H1 (cell line): Measurements from ENCODE around the gene TWNK. TPM values are rescaled to one million over a fixed set of nuclear protein-coding genes. Genes with fewer than 3 reads are reported as not detected.

Experiments used
- CTCF ChIA-PET: fragments of 300-600 bp; sonication (Branson Sonifier 250); formaldehyde crosslinking; loops from one replicate; lab custom pipeline; 2021; ENCODE audit not compliant: partially characterized antibody; lab: Charles Lee
- POLR2A ChIA-PET: fragments of 300-600 bp; sonication (Branson Sonifier 250); formaldehyde crosslinking; loops from one replicate; lab custom pipeline; 2021; ENCODE audit warnings: inconsistent platforms; ENCODE audit not compliant: partially characterized antibody; lab: Charles Lee
- DNase-seq, 2 experiments: peaks; one replicate each; pipeline versions ENCODE4 v3.0.0 to v3.0.0-alpha.2; 2010 to 2022; ENCODE audit warnings: low spot score in 2 of 2, low read depth in 1 of 2, mixed read lengths in 1 of 2
- FAIRE-seq: peaks from 2 replicates; lab custom pipeline; 2011; peaks lifted over from hg19 to GRCh38; lab: Jason Lieb, UNC
- H2AFZ ChIP-seq: 2 replicates; pipeline ENCODE4 v1.8.1; 2012; ENCODE audit warnings: low read length, inconsistent platforms
- H2AK5ac ChIP-seq: 2 replicates; pipeline ENCODE4 v1.6.1; 2013; ENCODE audit warnings: low read depth, low read length
- H2BK120ac ChIP-seq: replicated peaks from 2 replicates; pipeline ENCODE3; 2013; ENCODE audit warnings: low read depth, low read length, inconsistent platforms
- H2BK12ac ChIP-seq: 2 replicates; pipeline ENCODE4 v1.6.1; 2013; ENCODE audit warnings: low read depth, low read length
- H2BK15ac ChIP-seq: 2 replicates; pipeline ENCODE4 v1.6.1; 2013; ENCODE audit warnings: low read length
- H2BK20ac ChIP-seq: 2 replicates; pipeline ENCODE4 v1.6.1; 2013; ENCODE audit warnings: low read length
- H2BK5ac ChIP-seq: 2 replicates; pipeline ENCODE4 v1.6.1; 2013; ENCODE audit warnings: low read depth, low read length
- H3K14ac ChIP-seq: 2 replicates; pipeline ENCODE4 v1.6.1; 2013; ENCODE audit warnings: inconsistent platforms; ENCODE audit not compliant: insufficient read length
- H3K18ac ChIP-seq: 2 replicates; pipeline ENCODE4 v1.6.1; 2013; ENCODE audit warnings: low read length; ENCODE audit errors: extremely low read depth
- H3K23ac ChIP-seq: 2 replicates; pipeline ENCODE4 v1.6.1; 2013; ENCODE audit warnings: inconsistent platforms; ENCODE audit not compliant: insufficient read length
- H3K23me2 ChIP-seq: 2 replicates; pipeline ENCODE4 v1.6.1; 2013; ENCODE audit warnings: low read depth, low read length
- H3K27ac ChIP-seq: 2 replicates; pipeline ENCODE4 v1.6.1; 2011; ENCODE audit warnings: low read depth, low read length, inconsistent platforms
- H3K27me3 ChIP-seq, 4 experiments: replicated peaks in 1 of 4; 1 replicate in 1 of 4; 2 replicates in 3 of 4; pipeline versions ENCODE4 v1.6.1 to v1.8.1; 2011 to 2013; ENCODE audit warnings: low read length in 3 of 4, mild to moderate bottlenecking in 3 of 4, inconsistent platforms in 2 of 4, mixed read lengths in 2 of 4, moderate library complexity in 1 of 4; ENCODE audit not compliant: control insufficient read depth in 3 of 4, insufficient read depth in 3 of 4; ENCODE audit errors: extremely low read depth in 1 of 4
- H3K36me3 ChIP-seq, 4 experiments: 2 replicates each; pipeline versions ENCODE4 v1.6.1 to v1.8.1; 2011 to 2013; ENCODE audit warnings: mild to moderate bottlenecking in 4 of 4, low read length in 3 of 4, moderate library complexity in 2 of 4, control low read depth in 1 of 4, inconsistent platforms in 1 of 4; ENCODE audit not compliant: insufficient read depth in 4 of 4, control insufficient read depth in 2 of 4
- H3K4ac ChIP-seq: replicated peaks from 2 replicates; pipeline ENCODE3; 2013; ENCODE audit warnings: low read length, low read depth, mixed read lengths, inconsistent platforms; ENCODE audit not compliant: insufficient read length
- H3K4me1 ChIP-seq, 4 experiments: replicated peaks in 1 of 4; 1 replicate in 1 of 4; 2 replicates in 3 of 4; pipeline versions ENCODE4 v1.6.1 to v1.8.1; 2011 to 2013; ENCODE audit warnings: low read length in 3 of 4, inconsistent platforms in 2 of 4, mixed read lengths in 1 of 4; ENCODE audit not compliant: insufficient read depth in 4 of 4, control insufficient read depth in 3 of 4
- H3K4me2 ChIP-seq, 2 experiments: 2 replicates each; pipeline versions ENCODE4 v1.6.1 to v1.8.1; 2011 to 2013; ENCODE audit warnings: low read depth in 2 of 2, low read length in 2 of 2, control low read depth in 1 of 2, inconsistent platforms in 1 of 2, mild to moderate bottlenecking in 1 of 2; ENCODE audit not compliant: insufficient read depth in 1 of 2
- H3K4me3 ChIP-seq, 4 experiments: fragments of 200-600, 300-600 bp in 1 of 4; sonication (generic), shearing (Covaris generic), sonication (Bioruptor Twin) in 1 of 4; 2 replicates each; pipeline versions ENCODE4 v1.5.1 to v1.8.1; 2011 to 2016; ENCODE audit warnings: low read length in 4 of 4, low read depth in 3 of 4, control low read depth in 2 of 4, inconsistent platforms in 2 of 4, mild to moderate bottlenecking in 2 of 4, mixed read lengths in 1 of 4, moderate library complexity in 1 of 4; ENCODE audit not compliant: insufficient read depth in 2 of 4; ENCODE audit errors: extremely low read depth in 1 of 4
- H3K56ac ChIP-seq: replicated peaks from 2 replicates; pipeline ENCODE3; 2013; ENCODE audit warnings: low read depth, mild to moderate bottlenecking, mixed read lengths, low read length, inconsistent platforms; ENCODE audit not compliant: insufficient read length
- H3K79me1 ChIP-seq: 2 replicates; pipeline ENCODE4 v1.6.1; 2013; ENCODE audit warnings: low read depth, low read length, control low read depth
- H3K79me2 ChIP-seq, 2 experiments: 2 replicates each; pipeline versions ENCODE4 v1.6.1 to v1.8.1; 2012 to 2013; ENCODE audit warnings: low read length in 2 of 2, mild to moderate bottlenecking in 2 of 2, inconsistent platforms in 1 of 2; ENCODE audit not compliant: insufficient read depth in 2 of 2, control insufficient read depth in 1 of 2
- H3K9ac ChIP-seq, 4 experiments: replicated peaks in 1 of 4; 1 replicate in 1 of 4; 2 replicates in 3 of 4; pipeline versions ENCODE4 v1.6.1 to v1.8.1; 2011 to 2013; ENCODE audit warnings: low read depth in 3 of 4, low read length in 3 of 4, control low read depth in 2 of 4, mild to moderate bottlenecking in 2 of 4, moderate library complexity in 2 of 4, inconsistent platforms in 1 of 4; ENCODE audit errors: extremely low read depth in 1 of 4
- H3K9me3 ChIP-seq, 2 experiments: 2 replicates each; pipeline versions ENCODE4 v1.6.1 to v1.8.1; 2012 to 2013; ENCODE audit warnings: mild to moderate bottlenecking in 2 of 2, moderate library complexity in 2 of 2, control low read depth in 1 of 2, inconsistent platforms in 1 of 2, low read depth in 1 of 2, low read length in 1 of 2, mixed read lengths in 1 of 2; ENCODE audit not compliant: insufficient read depth in 2 of 2
- H4K20me1 ChIP-seq, 2 experiments: replicated peaks in 1 of 2; 2 replicates each; pipeline versions ENCODE3 to v1.8.1; 2011 to 2013; ENCODE audit warnings: inconsistent platforms in 2 of 2, low read length in 2 of 2, mild to moderate bottlenecking in 1 of 2; ENCODE audit not compliant: insufficient read depth in 2 of 2, control insufficient read depth in 1 of 2
- H4K5ac ChIP-seq: 2 replicates; pipeline ENCODE4 v1.6.1; 2013; ENCODE audit warnings: low read length, low read depth, mixed read lengths, inconsistent platforms; ENCODE audit not compliant: insufficient read length
- H4K8ac ChIP-seq: 2 replicates; pipeline ENCODE4 v1.8.0; 2013; ENCODE audit warnings: mild to moderate bottlenecking, moderate library complexity, low read length, inconsistent platforms; ENCODE audit not compliant: insufficient read depth; ENCODE audit errors: extremely low read depth
- H4K91ac ChIP-seq: replicated peaks from 2 replicates; pipeline ENCODE3; 2013; ENCODE audit warnings: low read length, mixed read lengths, inconsistent platforms; ENCODE audit not compliant: insufficient read length
- ASH2L ChIP-seq: fragments of 200-600, 300-600 bp; sonication (generic); IDR thresholded peaks from one replicate; pipeline ENCODE4 v1.7.1; 2017; ENCODE audit warnings: low read length
- BACH1 ChIP-seq: IDR thresholded peaks from 2 replicates; pipeline ENCODE4 v1.6.1; 2012; ENCODE audit warnings: low read length, improper control_type of control experiment
- CEBPB ChIP-seq: IDR thresholded peaks from 2 replicates; pipeline ENCODE4 v1.6.1; 2012; ENCODE audit warnings: low read depth, low read length
- EP300 ChIP-seq, 2 experiments: IDR thresholded peaks; 1 replicate in 1 of 2; 2 replicates in 1 of 2; pipeline ENCODE4 v1.6.1; 2011 to 2012; ENCODE audit warnings: low read depth in 2 of 2, low read length in 2 of 2, mild to moderate bottlenecking in 2 of 2, borderline replicate concordance in 1 of 2, inconsistent platforms in 1 of 2, moderate library complexity in 1 of 2
- JUND ChIP-seq: IDR thresholded peaks from 2 replicates; pipeline ENCODE4 v1.6.1; 2011; ENCODE audit warnings: mild to moderate bottlenecking, improper control_type of control experiment, low read length
- KDM1A ChIP-seq: fragments of 200-600, 300-600 bp; sonication (generic); IDR thresholded peaks from 2 replicates; pipeline ENCODE4 v1.7.1; 2016; ENCODE audit warnings: mild to moderate bottlenecking, low read length, borderline replicate concordance
- MAX ChIP-seq: IDR thresholded peaks from 2 replicates; pipeline ENCODE4 v1.6.1; 2012; ENCODE audit warnings: inconsistent platforms
- NRF1 ChIP-seq: IDR thresholded peaks from 2 replicates; pipeline ENCODE4 v1.6.1; 2011; ENCODE audit warnings: mild to moderate bottlenecking, low read depth, low read length, improper control_type of control experiment
- PHF8 ChIP-seq: fragments of 200-600 bp; sonication (generic); conservative IDR thresholded peaks from 2 replicates; pipeline ENCODE4 v1.7.1; 2012; ENCODE audit warnings: low read depth, mild to moderate bottlenecking, inconsistent platforms, low read length, moderate library complexity
- SP4 ChIP-seq: IDR thresholded peaks from 2 replicates; pipeline ENCODE4 v1.6.1; 2012; ENCODE audit warnings: low read length, inconsistent platforms
- SRF ChIP-seq: IDR thresholded peaks from 2 replicates; pipeline ENCODE4 v1.6.1; 2011; ENCODE audit warnings: mild to moderate bottlenecking, low read depth, low read length, moderate library complexity
- TEAD4 ChIP-seq: IDR thresholded peaks from 2 replicates; pipeline ENCODE4 v1.6.1; 2012; ENCODE audit warnings: low read depth, low read length, inconsistent platforms, mixed read lengths
- ZNF274 ChIP-seq: IDR thresholded peaks from 2 replicates; pipeline ENCODE4 v1.7.0; 2012; ENCODE audit warnings: low read length, borderline replicate concordance; ENCODE audit errors: extremely low read depth
- WGBS, 2 experiments: shearing (Covaris generic) in 1 of 2; methylation state at CpG; one replicate each; pipeline versions ENCODE4 v1.1.6 to v1.1.7; 2013 to 2015; ENCODE audit warnings: low lambda C conversion rate in 2 of 2, mixed read lengths in 2 of 2, inconsistent platforms in 1 of 2, low coverage in 1 of 2, missing lambda C conversion rate in 1 of 2; ENCODE audit not compliant: insufficient replicate concordance in 2 of 2, insufficient coverage in 1 of 2, insufficient read length in 1 of 2; ENCODE audit errors: extremely low coverage in 1 of 2, missing lambda C conversion rate in 1 of 2; 5-methylcytosine and 5-hydroxymethylcytosine counted together
- polyA plus RNA-seq, 7 experiments: library from polyadenylated mRNA; depleted of rRNA in 3 of 7; stranded (reverse) in 5 of 7; unstranded in 2 of 7; fragments of >200 nt in 5 of 7; fragments of 200-250 nt in 2 of 7; gene quantifications; 1 replicate in 5 of 7; 2 replicates in 1 of 7; 4 replicates in 1 of 7; pipeline versions ENCODE4 v1.2.1 to v1.2.3, GENCODE V29; 2011 to 2013; ENCODE audit warnings: missing spikeins in 2 of 7, mixed read lengths in 2 of 7
- total RNA-seq: library from RNA; stranded (reverse); fragmentation: NEBNext Ultra II Directional; extraction: Animal tissue kit (Norgen Biotek cat#: 25700); gene quantifications from 2 replicates; pipeline ENCODE4 v1.2.1, GENCODE V29; 2021

The TWNK gene
- total and polyA plus RNA-seq, 2 of the 8 experiments (the other 6 are each of a cell fraction or from before 2014, with no cell fraction given), result 15.4 to 32.5 TPM

- no peak overlapping the region; the same call in 1 of the 2 replicates for H2AFZ ChIP-seq
- peaks cover 16% of the 10 kb centered on the region for H3K23me2 ChIP-seq
- WGBS, 2 experiments, result 77% methylated on average over 9 of the region's 10 CpGs; no CpG with 5 or more reads in 1 of the 2 experiments
- H3K14ac ChIP-seq, result no peak overlapping the region
- no peak overlapping the region for H3K4ac ChIP-seq
- H3K4me1 ChIP-seq, result peaks cover 0 to 21% (median 15%) of the 10 kb centered on the region in 4 experiments; a peak in 6 of 7 replicates
- H3K9ac ChIP-seq, result peak overlapping the region in 1 of 4 experiments; percentile 38; a peak in 1 of 7 replicates
- no peak for FAIRE-seq
- no peak overlapping the region for H4K91ac ChIP-seq
- H2AK5ac ChIP-seq, result no peak overlapping the region
- H3K56ac ChIP-seq, result no peak overlapping the region
- H4K20me1 ChIP-seq, result no peaks in the 10 kb centered on the region
- H4K5ac ChIP-seq, result no peak overlapping the region
- no peaks in the 10 kb centered on the region for H3K9me3 ChIP-seq
- H2BK12ac ChIP-seq, result no peak overlapping the region; the same call in 1 of the 2 replicates
- no peak overlapping the region for H3K27ac ChIP-seq
- H4K8ac ChIP-seq, result no peak overlapping the region
- H2BK20ac ChIP-seq, result no peak overlapping the region
- H2BK120ac ChIP-seq, result no peak overlapping the region
- no peak overlapping the region for H3K23ac ChIP-seq
- no peak overlapping the region for H2BK5ac ChIP-seq
- ChIA-PET POLR2A (interaction anchor here (0.8 to 1.4 kb wide), 3 partner anchors 13 to 28 kb away, joined by 3 read pairs; partner anchors contain the start of gene LZTS2), CTCF (interaction anchor here (0.6 to 51.8 kb wide), 13 partner anchors 10 to 459 kb away, joined by 3 to 2176 read pairs (median 3); partner anchors contain the start of genes KAZALD1 and LZTS2)
- no peak overlapping the region for H2BK15ac ChIP-seq
- peaks cover 1 to 18% (median 16%) of the 10 kb centered on the region in 4 experiments for H3K27me3 ChIP-seq
- H3K79me1 ChIP-seq, result no peaks in the 10 kb centered on the region; the same call in 1 of the 2 replicates
- H3K79me2 ChIP-seq, result no peaks in the 10 kb centered on the region
- H3K18ac ChIP-seq, result no peak overlapping the region
- no peaks in the 10 kb centered on the region for H3K36me3 ChIP-seq
- no peak overlapping the region for H3K4me3 ChIP-seq
- no peak for DNase-seq
- 0 out of 4 replicates have a peak overlapping the region, but pooled peaks of 1 of the 2 experiments have one; percentile 31 for H3K4me2 ChIP-seq
- TF ChIP-seq ZNF274 (no peak), EP300 (IDR thresholded peaks at IDR 0.05; ENCODE audit: borderline replicate concordance in 1 of 2, low read depth in 2 of 2, low read length in 2 of 2) (no peak), SP4 (no peak), ASH2L (no peak), SRF (no peak), NRF1 (no peak), BACH1 (no peak), PHF8 (no peak), TEAD4 (no peak), KDM1A (no peak), CEBPB (no peak), JUND (no peak), MAX (no peak)
Observed at GRCh38 chr10:101027106-101027720, 39.9 kb downstream of the TWNK start.
